Smooth muscle cell of the umbilical artery (primary cell): ENCODE measurements around the gene PIKFYVE. TPM values are rescaled to one million over a fixed set of nuclear protein-coding genes. Genes with fewer than 3 reads are reported as not detected.

Experiments used
- total RNA-seq: library from RNA; depleted of rRNA; stranded (reverse); fragments of >200 nt; gene quantifications from 2 replicates; pipeline ENCODE4 v1.2.3, GENCODE V29; 2014

PIKFYVE gene
- total RNA-seq = 35.9 TPM in 2 replicates

GRCh38 chr2:208265801-208266552 lies at the start of gene PIKFYVE:
PIKFYVE (plus strand) TSS chr2:208266255; CDS start chr2:208271520, 5,265 bp downstream.

GRCh38 chr2:208254871-208255556 lies 11.0 kb upstream of the PIKFYVE start, which contains the start of gene IDH1:
IDH1 (minus strand) TSS chr2:208255071; CDS start chr2:208251551, 3,520 bp downstream.

GRCh38 chr2:208406474-208407451 lies 140.7 kb downstream of the PIKFYVE start, which contains the start of gene PTH2R:
PTH2R (plus strand) TSS chr2:208406792; CDS start chr2:208407044, 252 bp downstream.

Other genes starting within 250 kb of the PIKFYVE start
- 11.6 and 16.3 TPM in 2 replicates for gene PLEKHM3, start 240.7 kb upstream of the PIKFYVE start, total RNA-seq
- gene CRYGD, start 141.7 kb upstream of the PIKFYVE start, total RNA-seq = not detected in 2 replicates
- gene CRYGC, start 136.4 kb upstream of the PIKFYVE start, total RNA-seq = not detected in 2 replicates
- gene CRYGB, start 120.1 kb upstream of the PIKFYVE start, total RNA-seq = not detected in 2 replicates
- gene CRYGA, start 102.7 kb upstream of the PIKFYVE start, total RNA-seq = not detected in 2 replicates
- not detected in 2 replicates for gene C2orf80, start 76.2 kb upstream of the PIKFYVE start, total RNA-seq
- 228 and 311 TPM in 2 replicates for gene IDH1, start 11.2 kb upstream of the PIKFYVE start, total RNA-seq
- under 0.01 TPM in 1 of 2 replicates, not detected in the other for gene PTH2R, start 140.5 kb downstream of the PIKFYVE start, total RNA-seq